ENCODE data around the gene CETN2.

DNA sequence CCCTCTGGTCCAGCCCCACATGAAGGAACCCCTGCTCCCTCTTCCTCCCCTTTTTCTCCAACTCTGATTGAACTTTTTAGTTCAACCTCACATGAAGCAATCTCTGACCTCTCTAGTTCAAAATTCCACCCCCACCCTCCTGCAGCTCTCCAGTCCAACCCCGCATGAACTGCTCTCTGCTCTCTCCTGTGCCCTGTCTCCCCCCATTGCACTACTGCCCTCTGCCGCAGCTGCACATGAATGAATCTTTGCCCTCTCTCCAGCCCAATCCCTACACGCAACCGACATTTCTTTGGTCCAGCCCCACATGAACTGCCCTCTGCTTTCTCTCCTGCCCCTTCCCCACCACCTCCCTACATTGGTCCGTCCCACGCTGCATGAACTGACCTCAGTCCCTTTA is 6.9 kb downstream of the CETN2 start:
- TF ChIP-seq, protein P1, sequence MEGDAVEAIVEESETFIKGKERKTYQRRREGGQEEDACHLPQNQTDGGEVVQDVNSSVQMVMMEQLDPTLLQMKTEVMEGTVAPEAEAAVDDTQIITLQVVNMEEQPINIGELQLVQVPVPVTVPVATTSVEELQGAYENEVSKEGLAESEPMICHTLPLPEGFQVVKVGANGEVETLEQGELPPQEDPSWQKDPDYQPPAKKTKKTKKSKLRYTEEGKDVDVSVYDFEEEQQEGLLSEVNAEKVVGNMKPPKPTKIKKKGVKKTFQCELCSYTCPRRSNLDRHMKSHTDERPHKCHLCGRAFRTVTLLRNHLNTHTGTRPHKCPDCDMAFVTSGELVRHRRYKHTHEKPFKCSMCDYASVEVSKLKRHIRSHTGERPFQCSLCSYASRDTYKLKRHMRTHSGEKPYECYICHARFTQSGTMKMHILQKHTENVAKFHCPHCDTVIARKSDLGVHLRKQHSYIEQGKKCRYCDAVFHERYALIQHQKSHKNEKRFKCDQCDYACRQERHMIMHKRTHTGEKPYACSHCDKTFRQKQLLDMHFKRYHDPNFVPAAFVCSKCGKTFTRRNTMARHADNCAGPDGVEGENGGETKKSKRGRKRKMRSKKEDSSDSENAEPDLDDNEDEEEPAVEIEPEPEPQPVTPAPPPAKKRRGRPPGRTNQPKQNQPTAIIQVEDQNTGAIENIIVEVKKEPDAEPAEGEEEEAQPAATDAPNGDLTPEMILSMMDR (IDR thresholded peaks at IDR 0.05) = no peak
- TF ChIP-seq POLR2A (IDR thresholded peaks at IDR 0.05) = no peak

Data from lower leg skin (tissue), 3 donors.